ENCODE results near the gene MEDAG.

MEDAG gene

GRCh38 chr13:30872685-30873461 is 33.2 kb upstream of the MEDAG start:
- H3K4me3 ChIP-seq (ENCODE audit: low read length), result no peak overlapping the region; the same call in 1 of the 2 replicates
- TF ChIP-seq CTCF (conservative IDR thresholded peaks at IDR 0.05; ENCODE audit: low read length), result no peak
- DNase-seq (ENCODE audit: low read depth), result peak; percentile 82

- no peak overlapping the region for H3K4me3 ChIP-seq (ENCODE audit: low read length)
- DNase-seq (ENCODE audit: low read depth), result no peak
- no peak for TF ChIP-seq CTCF (conservative IDR thresholded peaks at IDR 0.05; ENCODE audit: low read length)
Observed at GRCh38 chr13:30873499-30873898, 32.6 kb upstream of the MEDAG start.

- no peak for DNase-seq (ENCODE audit: low read depth)
- no peak for TF ChIP-seq CTCF (conservative IDR thresholded peaks at IDR 0.05; ENCODE audit: low read length)
- no peak overlapping the region for H3K4me3 ChIP-seq (ENCODE audit: low read length)
Observed at GRCh38 chr13:30874111-30874510, 32.0 kb upstream of the MEDAG start.

- H3K4me3 ChIP-seq (ENCODE audit: low read length), result no peak overlapping the region
- TF ChIP-seq CTCF (conservative IDR thresholded peaks at IDR 0.05; ENCODE audit: low read length), result no peak
- DNase-seq (ENCODE audit: low read depth), result no peak
Observed at GRCh38 chr13:30874561-30874960, 31.5 kb upstream of the MEDAG start.

- no peak overlapping the region for H3K4me3 ChIP-seq (ENCODE audit: low read length)
- peak; percentile 78 for DNase-seq (ENCODE audit: low read depth)
- TF ChIP-seq CTCF (conservative IDR thresholded peaks at IDR 0.05; ENCODE audit: low read length), result no peak
Observed at GRCh38 chr13:30877335-30877734, 28.7 kb upstream of the MEDAG start.

- TF ChIP-seq CTCF (conservative IDR thresholded peaks at IDR 0.05; ENCODE audit: low read length), result no peak
- no peak overlapping the region for H3K4me3 ChIP-seq (ENCODE audit: low read length)
- DNase-seq (ENCODE audit: low read depth), result peak; percentile 71
Observed at GRCh38 chr13:30880151-30880855, 25.8 kb upstream of the MEDAG start.

- peak; percentile 18; the same call in 1 of the 2 replicates for TF ChIP-seq CTCF (conservative IDR thresholded peaks at IDR 0.05; ENCODE audit: low read length)
- no peak overlapping the region for H3K4me3 ChIP-seq (ENCODE audit: low read length)
- peak; percentile 91 for DNase-seq (ENCODE audit: low read depth)
Observed at GRCh38 chr13:30880856-30881155, 25.3 kb upstream of the MEDAG start.
